Esophagus muscularis mucosa (tissue), 3 donors: ENCODE data around the gene TRAPPC2L.

Experiments used
- CTCF ChIP-seq, 3 experiments: fragments of 200-600 bp in 2 of 3; fragments of 450-650 bp in 1 of 3; sonication (generic) in 2 of 3; IDR thresholded peaks; one replicate each; pipeline ENCODE4 v1.5.1; 2017 to 2019; ENCODE audit warnings: antibody characterized with exemption in 3 of 3, mild to moderate bottlenecking in 2 of 3, moderate library complexity in 1 of 3
- POLR2A ChIP-seq: fragments of 450-650 bp; IDR thresholded peaks from one replicate; pipeline ENCODE4 v1.6.1; 2017; ENCODE audit warnings: antibody characterized with exemption, moderate library complexity, mild to moderate bottlenecking, low read depth

GRCh38 chr16:88807626-88808453, 49.1 kb upstream of the TRAPPC2L start:
- TF ChIP-seq CTCF (IDR thresholded peaks at IDR 0.05) (no peak), POLR2A (no peak)
